Endothelial cell of umbilical vein (primary cell): Measurements from ENCODE around the gene QRICH2. TPM values are rescaled to one million over a fixed set of nuclear protein-coding genes. Genes with fewer than 3 reads are reported as not detected.

Experiments used
- BruUV-seq: library from RNA; stranded (reverse); fragments of 400-500 nt; replicated peaks from 2 replicates; lab custom pipeline; 2021; lab: Mats Ljungman, UMichigan
- CTCF ChIA-PET: fragments of 300-600, 350-600 bp; sonication (Branson Sonifier 250); formaldehyde crosslinking; loops from one replicate; lab custom pipeline; 2021; ENCODE audit warnings: antibody characterized with exemption, inconsistent platforms; lab: Charles Lee
- POLR2A ChIA-PET: fragments of 300-600, 350-600 bp; sonication (Branson Sonifier 250); formaldehyde crosslinking; loops from one replicate; lab custom pipeline; 2021; ENCODE audit warnings: antibody characterized with exemption, inconsistent platforms; lab: Charles Lee
- DNase-seq: peaks from one replicate; pipeline ENCODE4 v3.0.0-alpha.2; 2011; ENCODE audit warnings: low read depth, low spot score
- FAIRE-seq: peaks from 2 replicates; lab custom pipeline; 2011; peaks lifted over from hg19 to GRCh38; lab: Jason Lieb, UNC
- H2AFZ ChIP-seq: 2 replicates; pipeline ENCODE4 v1.6.0; 2012; ENCODE audit warnings: low read depth, low read length, control low read depth, inconsistent platforms
- H3K27ac ChIP-seq: 2 replicates; pipeline ENCODE4 v1.5.1; 2011; ENCODE audit warnings: low read depth, mild to moderate bottlenecking, control low read depth, low read length, moderate library complexity; ENCODE audit not compliant: insufficient read depth
- H3K27me3 ChIP-seq, 2 experiments: 2 replicates each; pipeline versions ENCODE4 v1.6.0 to v1.6.1; 2011; ENCODE audit warnings: low read length in 2 of 2, mixed read lengths in 1 of 2; ENCODE audit not compliant: control insufficient read depth in 2 of 2, insufficient read depth in 2 of 2
- H3K36me3 ChIP-seq, 2 experiments: 2 replicates in 1 of 2; 3 replicates in 1 of 2; pipeline ENCODE4 v1.5.1; 2011; ENCODE audit warnings: low read length in 2 of 2, mild to moderate bottlenecking in 1 of 2, moderate library complexity in 1 of 2; ENCODE audit not compliant: control insufficient read depth in 2 of 2, insufficient read depth in 2 of 2; ENCODE audit errors: extremely low read depth in 1 of 2
- H3K4me1 ChIP-seq: 3 replicates; pipeline ENCODE4 v1.5.1; 2011; ENCODE audit warnings: mild to moderate bottlenecking, low read length; ENCODE audit not compliant: control insufficient read depth, insufficient read depth; ENCODE audit errors: extremely low read depth
- H3K4me2 ChIP-seq: 2 replicates; pipeline ENCODE4 v1.6.1; 2011; ENCODE audit warnings: low read length, control low read depth, mixed read lengths; ENCODE audit not compliant: insufficient read depth
- H3K4me3 ChIP-seq, 3 experiments: fragments of 200-600 bp in 1 of 3; sonication (generic), shearing (Covaris generic) in 1 of 3; replicated peaks in 1 of 3; 2 replicates each; pipeline ENCODE4 v1.5.1; 2011 to 2016; ENCODE audit warnings: control low read depth in 3 of 3, low read length in 3 of 3, mild to moderate bottlenecking in 2 of 3, inconsistent platforms in 1 of 3, low read depth in 1 of 3, moderate library complexity in 1 of 3; ENCODE audit not compliant: insufficient read depth in 1 of 3
- H3K79me2 ChIP-seq: 2 replicates; pipeline ENCODE4 v1.6.0; 2012; ENCODE audit warnings: low read length, inconsistent platforms; ENCODE audit not compliant: control insufficient read depth, insufficient read depth
- H3K9ac ChIP-seq: replicated peaks from 2 replicates; pipeline ENCODE3; 2011; ENCODE audit warnings: low read length, control low read depth; ENCODE audit not compliant: insufficient read depth; ENCODE audit errors: extremely low read depth
- H3K9me1 ChIP-seq: replicated peaks from 3 replicates; pipeline ENCODE4 v1.6.0; 2011; ENCODE audit warnings: mild to moderate bottlenecking, low read length; ENCODE audit not compliant: control insufficient read depth, insufficient read depth; ENCODE audit errors: extremely low read depth
- H3K9me3 ChIP-seq: replicated peaks from 2 replicates; pipeline ENCODE4 v1.5.1; 2012; ENCODE audit warnings: low read length, inconsistent platforms; ENCODE audit not compliant: control insufficient read depth, insufficient read depth
- H4K20me1 ChIP-seq: replicated peaks from 2 replicates; pipeline ENCODE3; 2011; ENCODE audit warnings: mild to moderate bottlenecking, low read length; ENCODE audit not compliant: control insufficient read depth, insufficient read depth; ENCODE audit errors: extremely low read depth
- CTCF ChIP-seq, 2 donors: IDR thresholded peaks; 1 replicate in 1 of 2; 2 replicates in 1 of 2; pipeline ENCODE4 v1.5.1; 2011; ENCODE audit warnings: low read length in 2 of 2, mild to moderate bottlenecking in 2 of 2, moderate library complexity in 2 of 2, control low read depth in 1 of 2, inconsistent platforms in 1 of 2, low read depth in 1 of 2; ENCODE audit not compliant: insufficient read depth in 1 of 2; ENCODE audit errors: extremely low read depth in 1 of 2
- EZH2 ChIP-seq: IDR thresholded peaks from 2 replicates; pipeline ENCODE4 v1.6.1; 2012; ENCODE audit warnings: borderline replicate concordance, low read depth, mild to moderate bottlenecking, moderate library complexity, low read length, inconsistent platforms; ENCODE audit not compliant: severe bottlenecking
- FOS ChIP-seq: IDR thresholded peaks from 2 replicates; pipeline ENCODE4 v1.6.1; 2011; ENCODE audit warnings: mild to moderate bottlenecking, low read length, moderate library complexity, borderline replicate concordance; ENCODE audit not compliant: insufficient read depth
- GATA2 ChIP-seq: IDR thresholded peaks from 2 replicates; pipeline ENCODE4 v1.7.0; 2011; ENCODE audit warnings: low read depth, mild to moderate bottlenecking, moderate library complexity, mixed read lengths, low read length; ENCODE audit not compliant: insufficient read length, insufficient read depth
- JUN ChIP-seq: IDR thresholded peaks from 2 replicates; pipeline ENCODE4 v1.6.1; 2011; ENCODE audit warnings: borderline replicate concordance, low read depth; ENCODE audit not compliant: insufficient read length, insufficient read depth
- MAX ChIP-seq: IDR thresholded peaks from 2 replicates; pipeline ENCODE4 v1.6.1; 2011; ENCODE audit not compliant: insufficient read depth, insufficient read length
- MYC ChIP-seq: IDR thresholded peaks from one replicate; pipeline ENCODE4 v1.6.1; 2011; ENCODE audit warnings: mild to moderate bottlenecking, low read depth, low read length
- POLR2A ChIP-seq: IDR thresholded peaks from 2 replicates; pipeline ENCODE4 v1.6.1; 2012; ENCODE audit warnings: low read depth, mild to moderate bottlenecking, control low read depth, low read length
- POLR2AphosphoS5 ChIP-seq: IDR thresholded peaks from 2 replicates; pipeline ENCODE4 v1.6.1; 2012; ENCODE audit warnings: low read depth, mild to moderate bottlenecking, control low read depth, low read length, moderate library complexity; ENCODE audit not compliant: insufficient read depth
- dilution Hi-C: fragments of 300-500 bp; cut with MboI; formaldehyde crosslinking; loops from one replicate; pipeline ENCODE4 v1.15.0; 2019; ENCODE audit warnings: low sequenced_read_pairs; ENCODE audit not compliant: extremely low pct_ligation_motif_present
- intact Hi-C: fragments of 100-400 bp; cut with micrococcal nuclease; formaldehyde crosslinking; loops from one replicate; pipeline ENCODE4 v1.10.0; 2022
- polyA plus RNA-seq, 4 experiments: library from polyadenylated mRNA; depleted of rRNA in 3 of 4; stranded (reverse) in 3 of 4; unstranded in 1 of 4; fragments of >200 nt; gene quantifications; 2 replicates each; pipeline versions ENCODE4 v1.2.1 to v1.2.3, GENCODE V29; 2011 to 2012; ENCODE audit warnings: missing spikeins in 1 of 4
- total RNA-seq: library from RNA; stranded (reverse); gene quantifications from 2 replicates; pipeline ENCODE4 v1.2.3, GENCODE V29; 2021

Gene QRICH2
- total and polyA plus RNA-seq, 2 donors (not counting 3 experiments of a cell fraction or from before 2014, with no cell fraction given): 6.7 to 9.6 TPM

GRCh38 chr17:76254275-76254674 lies 53.8 kb downstream of the QRICH2 start:
- no peak overlapping the region for H3K27ac ChIP-seq
- POLR2A ChIA-PET: no interaction called here
- CTCF ChIA-PET: interaction anchor here (0.9 to 1.3 kb wide), 2 partner anchors 16 to 25 kb away, joined by 3 read pairs; no protein-coding TSS in a partner anchor
- no peaks in the 10 kb centered on the region for H3K9me1 ChIP-seq
- dilution Hi-C loops (no loop called here), intact Hi-C loops (no loop called here)
- no peak for FAIRE-seq
- no peaks in the 10 kb centered on the region for H3K27me3 ChIP-seq
- no TSS peak for BruUV-seq
- H3K4me1 ChIP-seq: peaks cover 10% of the 10 kb centered on the region
- DNase-seq: no peak
- H3K4me2 ChIP-seq: no peak overlapping the region
- no peak overlapping the region for H3K9ac ChIP-seq
- TF ChIP-seq FOS (no peak), EZH2 (no peak), MYC (no peak), MAX (no peak), GATA2 (no peak), POLR2AphosphoS5 (no peak), POLR2A (no peak), JUN (no peak), CTCF (IDR thresholded peaks at IDR 0.05; ENCODE audit: extremely low read depth in 1 of 2, insufficient read depth in 1 of 2, low read depth in 1 of 2, low read length in 2 of 2) (no peak)
- no peak overlapping the region for H3K4me3 ChIP-seq
- H3K36me3 ChIP-seq: no peaks in the 10 kb centered on the region
- H2AFZ ChIP-seq: no peak overlapping the region
- H3K79me2 ChIP-seq: no peaks in the 10 kb centered on the region
- no peaks in the 10 kb centered on the region for H4K20me1 ChIP-seq
- H3K9me3 ChIP-seq: no peaks in the 10 kb centered on the region
